Measurements from ENCODE around the gene CRIP2.

DNA sequence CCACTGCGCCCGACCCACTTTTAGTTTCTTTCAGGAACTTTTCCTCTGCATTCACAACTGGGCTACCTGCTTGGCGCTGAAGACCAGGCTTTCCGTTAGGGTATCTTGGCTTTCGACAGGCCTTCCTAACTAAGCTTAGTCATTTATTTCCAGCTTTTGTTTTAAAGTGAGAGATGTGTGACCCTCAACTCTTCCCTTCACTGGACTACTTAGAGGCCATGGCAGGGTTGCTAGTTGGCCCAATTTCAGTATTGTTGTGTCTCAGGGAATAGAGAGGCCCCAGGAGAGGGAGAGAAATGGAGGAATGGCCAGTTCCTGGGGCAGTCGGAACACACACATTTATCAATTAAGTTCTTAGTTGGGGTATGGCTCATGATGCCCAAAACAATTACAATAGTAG lies 44.6 kb upstream of the CRIP2 start:
- TF ChIP-seq CTCF (IDR thresholded peaks at IDR 0.05), result no peak
- no peak for TF ChIP-seq POLR2A (IDR thresholded peaks at IDR 0.05)
